ENCODE measurements around the gene NPM3.

The NPM3 gene

DNA sequence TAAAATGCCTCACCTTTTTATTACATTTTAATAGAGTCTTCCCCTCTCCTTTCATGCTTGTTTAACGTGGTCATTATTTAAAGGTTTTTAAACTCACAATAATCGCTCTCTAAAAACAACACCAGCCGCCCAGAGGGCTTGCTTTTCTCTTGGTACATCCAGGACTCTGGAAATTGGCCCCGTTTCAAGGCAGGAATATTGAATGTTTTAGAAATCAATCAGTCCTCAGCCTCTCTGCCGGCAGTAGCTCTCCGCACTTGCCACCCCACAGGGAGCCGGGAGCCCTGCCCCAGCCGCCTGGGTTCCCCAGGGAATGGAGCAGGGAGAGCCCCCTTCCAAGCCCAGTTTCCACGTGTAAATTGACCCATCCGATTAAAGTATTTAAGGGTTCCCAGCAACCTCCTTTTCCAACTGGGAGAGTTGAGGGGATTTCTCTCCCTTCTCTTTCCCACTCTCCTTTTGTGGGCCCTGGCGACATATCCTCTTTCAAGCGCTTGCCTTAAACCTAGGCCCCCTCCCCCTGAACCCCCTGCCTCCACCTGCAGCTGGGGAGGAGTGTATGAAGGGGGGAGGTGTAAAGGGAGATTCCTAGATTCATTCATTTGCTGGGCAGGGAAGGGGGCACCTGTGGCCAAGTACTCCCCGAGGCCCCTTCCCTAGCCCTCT, 9.2 kb downstream of the NPM3 start:
- DNase-seq: no peak

DNA sequence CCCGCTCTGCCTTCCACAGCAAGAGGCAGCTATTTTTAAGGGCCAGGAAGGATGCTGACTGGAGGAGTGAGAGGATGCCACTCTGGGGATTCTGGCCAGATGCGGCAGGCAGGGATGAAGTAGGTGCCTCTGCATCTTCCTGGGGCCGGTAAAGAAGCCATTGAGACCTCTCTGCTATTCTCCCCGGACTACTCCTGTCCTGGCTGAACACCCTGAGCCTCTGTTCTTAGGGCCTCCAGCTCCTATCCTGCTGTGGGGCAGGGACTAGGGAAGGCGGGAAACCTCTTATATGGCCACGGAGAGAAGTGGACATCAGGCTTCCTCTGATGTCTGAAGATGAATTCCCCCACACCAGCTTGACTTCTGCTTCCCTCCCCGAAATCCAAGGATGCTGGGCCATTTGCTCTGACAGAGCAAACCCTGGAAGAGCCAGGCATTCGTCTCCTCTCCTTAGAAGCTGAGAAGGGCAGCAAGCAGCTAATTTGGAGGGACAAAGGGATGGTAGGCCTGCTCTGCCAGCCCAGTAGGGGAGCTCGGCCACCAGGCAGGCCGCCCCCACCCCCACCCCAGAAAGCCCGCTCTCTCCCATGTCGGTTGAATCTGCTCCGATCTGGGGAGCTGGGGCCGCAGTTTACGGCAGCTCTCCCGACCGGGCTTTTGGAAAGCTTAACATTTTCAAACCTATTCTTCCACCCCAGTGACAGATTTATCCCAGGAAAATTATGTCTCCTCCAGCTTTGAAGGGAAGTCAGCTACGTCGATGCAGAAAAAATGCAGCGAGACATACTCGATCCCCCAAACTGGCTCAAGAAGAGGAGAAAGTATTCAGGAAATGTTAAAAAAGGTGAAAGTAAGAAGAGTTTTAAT, 10.1 kb downstream of the NPM3 start:
- DNase-seq: no peak

DNA sequence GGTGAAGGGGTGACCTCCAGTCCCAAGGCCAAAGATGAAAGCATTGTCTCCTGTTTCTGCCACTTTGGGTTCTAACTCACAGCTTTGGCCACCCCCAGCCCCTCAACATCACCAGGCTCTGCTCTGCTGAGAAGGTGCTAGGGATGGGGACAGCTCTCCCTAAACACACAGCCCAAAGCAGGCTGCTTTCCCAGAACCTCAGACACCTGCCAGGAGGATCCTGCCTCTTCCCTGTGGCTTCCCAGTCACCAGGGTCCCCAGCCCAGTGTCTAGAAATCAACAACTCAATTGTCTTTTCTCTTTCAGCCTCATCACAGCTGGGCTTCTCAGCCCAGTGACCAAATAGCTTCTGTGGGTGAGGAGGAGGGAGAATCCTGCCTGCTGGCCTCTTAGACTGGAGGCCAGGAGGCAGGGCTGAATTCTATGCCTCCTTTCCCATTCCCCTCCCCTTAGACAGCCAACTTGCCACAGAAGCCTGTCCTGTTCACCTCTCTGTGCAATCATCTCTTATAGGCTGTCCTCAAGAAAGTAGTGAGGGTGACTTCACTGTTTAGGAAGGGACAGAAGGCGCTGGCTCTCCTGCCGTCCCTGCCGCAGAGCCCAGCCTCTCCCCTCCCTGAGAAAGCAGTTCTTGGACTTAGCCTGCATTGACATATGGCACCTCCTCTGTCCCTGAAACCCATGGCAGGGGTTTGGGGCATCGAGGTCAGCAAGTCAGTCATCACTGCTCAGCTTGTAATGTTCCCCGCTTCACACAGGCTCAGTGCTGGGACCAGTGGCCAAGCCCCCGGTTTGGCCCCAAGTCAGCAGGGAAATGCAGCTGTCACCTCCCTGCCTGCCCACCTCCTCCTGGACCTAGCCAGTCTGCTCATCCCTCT, 11.0 kb downstream of the NPM3 start:
- no peak for DNase-seq

DNA sequence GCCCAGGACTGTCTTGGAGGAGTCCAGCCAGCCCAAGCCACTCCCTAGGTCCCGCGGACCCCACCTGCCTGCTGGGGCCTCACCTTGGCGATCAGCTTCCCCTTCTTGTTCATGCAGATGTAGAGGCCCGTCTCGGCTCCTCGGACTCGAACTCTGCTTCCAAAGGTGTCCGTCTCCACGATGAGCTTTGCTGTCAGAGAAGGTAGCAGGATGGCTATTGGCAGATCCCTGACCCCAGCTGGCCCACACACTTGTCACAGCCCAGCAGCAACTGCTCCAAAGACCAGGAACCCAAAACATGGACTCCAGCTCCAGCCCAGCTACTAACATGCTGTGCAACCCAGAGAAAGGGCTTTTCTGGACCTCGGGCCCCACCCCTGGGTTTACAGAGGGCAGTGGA, 11.9 kb downstream of the NPM3 start:
- DNase-seq: no peak

DNA sequence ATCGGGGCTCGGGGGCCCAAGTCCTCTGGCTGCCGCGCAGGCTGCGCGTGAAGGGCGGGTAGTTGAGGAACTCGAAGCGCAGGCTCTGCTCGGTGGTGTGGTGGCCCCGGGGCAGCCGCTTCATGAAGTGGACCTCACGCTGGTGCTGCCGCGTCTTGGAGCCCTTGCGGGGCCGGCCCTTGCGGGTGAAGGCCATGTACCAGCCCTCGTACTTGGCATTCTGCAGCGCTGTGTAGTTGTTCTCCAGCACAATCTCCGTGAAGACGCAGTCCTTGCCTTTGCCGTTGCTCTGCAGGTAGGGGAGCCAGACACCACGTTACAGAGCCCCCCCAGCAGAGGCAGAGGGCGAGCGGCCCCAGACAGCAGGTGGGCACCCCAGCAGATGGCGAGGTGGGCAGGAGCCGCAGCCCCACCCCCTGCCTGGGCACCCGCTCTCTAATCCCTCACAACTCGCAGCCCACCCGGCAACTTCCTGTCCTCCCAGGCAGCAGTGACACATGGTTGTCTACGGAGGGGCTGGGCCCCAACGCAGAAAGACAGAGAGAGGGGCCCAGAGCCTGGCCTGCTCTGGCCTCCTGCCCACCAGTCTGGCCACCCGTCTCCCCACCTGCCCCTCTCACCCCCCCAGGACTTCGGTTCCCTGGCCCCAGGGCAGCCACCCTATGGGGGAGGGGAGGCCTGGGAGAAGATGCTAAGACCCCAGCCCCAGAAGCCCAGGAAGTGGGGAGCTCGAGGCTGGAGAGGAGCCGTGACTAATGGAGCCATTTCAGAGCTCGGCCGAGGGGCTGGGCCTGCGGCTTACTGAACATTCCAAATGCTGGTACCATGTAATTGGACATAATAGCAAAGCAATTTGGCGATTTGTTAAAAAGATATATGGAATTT, 12.7 kb downstream of the NPM3 start:
- DNase-seq: no peak

DNA sequence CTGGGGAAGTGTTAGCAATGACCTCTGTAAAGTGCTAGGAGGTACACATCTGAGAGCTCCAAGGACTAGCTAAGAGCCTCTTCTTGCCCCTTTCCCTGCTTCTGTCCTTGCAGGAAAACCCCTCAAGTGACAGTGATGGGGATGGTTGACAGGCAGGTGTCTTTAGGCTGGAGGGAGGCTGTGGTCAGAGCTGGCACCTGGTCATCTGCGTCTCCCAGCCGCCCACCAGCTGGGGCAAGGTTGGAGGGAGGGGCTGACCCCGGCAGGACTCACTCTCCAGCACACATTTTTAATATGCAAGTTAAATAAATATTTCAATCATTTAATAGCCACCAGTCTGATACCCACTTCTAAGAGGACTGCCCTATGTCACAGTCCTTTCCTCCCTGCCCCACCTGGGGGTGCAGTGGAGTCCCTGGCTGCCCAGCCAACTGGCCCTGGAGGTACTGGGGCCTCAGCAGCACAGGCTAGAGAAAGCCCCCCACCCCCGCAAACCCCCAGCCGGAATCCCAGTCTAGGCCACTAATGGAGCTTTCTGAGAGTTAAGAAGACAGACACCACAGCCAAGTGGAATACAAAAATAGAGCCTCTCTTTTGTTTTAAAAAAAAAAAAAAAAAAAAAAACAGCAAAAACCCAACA, 13.6 kb downstream of the NPM3 start:
- DNase-seq: no peak

DNA sequence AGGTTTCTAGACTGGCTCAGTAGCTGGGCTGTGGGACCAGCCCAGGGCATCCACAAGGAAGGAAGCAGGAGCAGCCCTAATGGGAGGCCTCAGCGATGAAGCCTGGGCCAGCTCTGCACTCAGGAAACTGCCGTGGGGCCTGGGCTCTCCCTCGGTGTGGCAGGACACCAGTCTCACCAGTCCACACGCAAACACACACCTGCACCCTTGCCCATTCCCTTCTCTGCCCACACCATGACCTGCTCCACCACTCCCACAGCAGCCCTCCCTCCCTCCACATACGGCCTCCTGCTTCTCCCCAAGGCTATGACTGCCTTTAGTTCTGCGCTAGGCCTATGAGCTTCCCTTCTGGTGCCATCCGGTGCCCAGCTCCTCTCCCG, 14.5 kb downstream of the NPM3 start:
- no peak for DNase-seq

DNA sequence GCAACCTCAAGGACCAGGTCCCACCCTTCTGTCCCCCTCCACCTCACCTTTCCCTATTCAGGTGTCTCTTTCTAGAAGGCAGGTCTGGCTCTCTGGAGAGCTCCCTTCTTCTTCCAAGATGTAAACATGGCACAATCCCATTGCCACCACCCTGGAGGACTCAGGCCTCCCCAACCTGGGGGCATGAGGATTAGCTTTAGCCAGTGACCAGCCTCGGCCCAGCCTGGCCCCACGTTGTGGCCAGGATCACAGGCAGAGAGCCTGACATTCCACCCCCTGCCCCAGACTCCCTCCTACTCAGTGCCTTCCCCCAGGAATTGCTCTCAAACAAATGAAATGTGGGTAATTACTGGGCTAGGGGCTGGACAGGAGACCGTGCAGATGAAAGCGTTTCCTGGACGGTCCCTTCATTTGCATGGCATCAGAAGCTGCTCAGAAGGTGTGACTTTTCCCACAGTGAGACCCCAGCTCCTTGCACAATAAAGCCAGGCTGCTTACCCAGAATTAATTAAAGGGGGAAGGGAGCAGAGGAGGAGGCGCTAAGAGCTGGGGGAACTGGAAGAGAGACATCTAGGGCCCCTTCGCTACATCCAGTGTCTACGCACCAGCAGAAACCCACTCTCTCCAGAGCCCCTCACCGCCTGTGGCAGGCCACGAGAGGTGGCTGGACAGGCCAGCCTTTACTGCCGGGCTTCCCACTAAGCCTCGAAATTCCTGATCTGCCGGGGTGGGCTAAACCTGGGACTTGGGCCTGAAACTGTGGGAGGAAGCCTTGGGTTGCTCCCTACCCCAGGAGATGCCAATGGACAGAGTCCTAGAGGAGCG, 15.1 kb downstream of the NPM3 start:
- no peak for DNase-seq

DNA sequence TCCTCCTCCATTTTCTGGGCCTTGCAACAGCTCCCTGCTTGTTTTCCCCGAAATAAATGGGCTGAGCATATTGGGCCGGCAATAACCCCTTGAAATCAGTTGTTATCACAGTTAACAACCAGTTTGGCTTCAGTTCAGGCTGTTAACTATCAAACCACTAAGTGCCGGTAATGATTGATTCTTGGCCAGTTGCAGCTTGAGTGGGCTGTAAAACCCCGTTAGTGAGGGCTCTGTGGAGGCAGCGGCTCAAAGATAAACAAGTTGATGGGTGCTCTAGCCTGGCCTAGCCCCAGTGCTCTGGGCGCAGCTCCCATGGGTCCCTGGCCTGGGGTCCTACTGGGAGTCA, 15.7 kb downstream of the NPM3 start:
- DNase-seq: no peak

DNA sequence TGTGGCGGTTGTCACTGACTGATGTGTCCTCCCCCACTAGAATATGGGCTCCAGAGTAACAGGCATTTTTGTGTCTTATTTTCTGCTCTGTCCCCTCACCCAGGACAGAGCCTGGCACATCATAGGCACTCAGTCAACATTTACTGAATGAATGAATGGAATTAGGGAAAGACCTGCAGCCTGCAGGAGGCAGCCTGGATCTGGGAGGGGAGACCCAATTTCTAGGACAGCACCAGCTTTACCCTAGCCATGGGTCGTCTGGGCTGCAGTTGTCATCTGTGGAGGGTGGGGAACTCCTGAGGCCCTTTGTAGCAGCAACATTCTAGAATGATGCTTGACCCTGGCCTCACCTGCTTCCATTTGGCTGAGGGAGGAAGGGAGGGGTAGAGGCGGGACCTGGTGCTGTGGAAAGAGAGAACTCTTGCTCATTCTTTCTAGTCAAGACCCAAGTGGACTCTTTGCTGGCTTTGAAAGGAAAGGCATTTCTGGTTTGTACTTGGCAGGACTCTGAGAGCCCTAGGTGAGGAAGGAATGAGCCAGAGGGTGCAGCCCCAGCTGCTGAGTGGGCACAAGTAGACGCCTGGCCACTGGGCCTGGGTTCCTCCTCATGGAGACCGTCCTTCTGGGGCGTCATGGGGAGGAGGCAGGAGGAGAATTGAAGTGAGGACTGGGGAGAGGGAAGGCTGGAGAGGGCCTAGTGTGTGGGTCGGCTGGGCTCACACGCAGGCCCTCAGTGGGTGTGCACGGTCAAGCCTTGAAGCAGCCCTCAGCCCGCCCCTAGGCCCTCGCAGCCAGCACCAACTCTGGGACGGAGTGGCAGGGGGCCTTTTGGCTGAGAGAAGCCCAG, 16.3 kb downstream of the NPM3 start:
- no peak for DNase-seq

DNA sequence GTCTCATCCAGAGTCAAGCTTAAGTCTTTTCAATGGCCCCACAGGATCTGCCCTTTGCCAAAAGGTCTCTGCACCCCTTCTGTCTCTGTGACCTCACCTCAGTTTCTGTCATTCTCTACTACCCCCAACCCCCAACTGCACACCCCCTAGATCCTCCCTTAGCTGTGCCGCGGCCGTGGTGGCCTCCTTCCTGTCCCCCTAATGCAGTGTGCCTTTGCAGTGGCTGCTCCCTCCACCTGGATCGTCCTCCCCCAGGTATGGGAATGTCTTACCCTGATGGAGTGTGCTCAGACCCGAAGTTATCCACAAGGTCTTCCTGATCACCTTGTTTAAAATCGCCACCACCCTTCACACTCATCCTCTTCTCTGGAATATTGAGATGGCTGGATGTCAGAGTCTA, 16.9 kb downstream of the NPM3 start:
- no peak for DNase-seq

DNA sequence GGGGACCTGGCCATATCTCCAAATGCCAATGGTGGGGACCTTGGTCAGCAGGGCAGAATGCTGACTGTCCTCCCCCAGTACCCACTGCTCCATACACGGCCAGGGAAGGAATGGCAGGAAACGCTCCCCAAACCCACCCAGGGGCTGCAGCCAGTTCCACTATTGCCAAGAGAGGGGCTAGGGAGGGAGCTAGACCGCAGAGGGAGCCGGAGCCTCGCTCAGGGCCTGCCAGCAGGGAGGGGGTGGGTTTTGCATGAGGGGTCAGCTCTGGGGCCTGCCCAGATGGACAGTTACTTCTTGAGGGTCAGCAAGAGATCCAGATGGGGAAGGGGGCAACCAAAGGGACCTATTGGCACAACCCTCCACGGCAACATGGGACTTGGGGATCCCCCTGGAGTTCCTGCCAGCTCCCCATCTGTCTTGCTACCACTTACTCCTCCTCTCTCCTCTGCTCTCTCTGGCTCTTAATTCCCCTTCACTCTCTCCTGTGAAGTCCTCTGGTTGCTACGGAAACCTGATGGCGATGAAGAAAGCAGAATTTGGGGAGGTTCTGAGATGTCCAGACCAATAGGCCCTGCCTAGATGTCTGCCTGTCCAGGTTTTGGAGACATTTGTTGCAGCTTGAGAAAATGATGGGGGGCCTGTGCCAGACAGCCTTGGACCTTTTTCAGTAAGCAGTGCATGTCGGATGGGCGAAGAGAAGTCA, 20.0 kb downstream of the NPM3 start:
- DNase-seq: no peak

DNA sequence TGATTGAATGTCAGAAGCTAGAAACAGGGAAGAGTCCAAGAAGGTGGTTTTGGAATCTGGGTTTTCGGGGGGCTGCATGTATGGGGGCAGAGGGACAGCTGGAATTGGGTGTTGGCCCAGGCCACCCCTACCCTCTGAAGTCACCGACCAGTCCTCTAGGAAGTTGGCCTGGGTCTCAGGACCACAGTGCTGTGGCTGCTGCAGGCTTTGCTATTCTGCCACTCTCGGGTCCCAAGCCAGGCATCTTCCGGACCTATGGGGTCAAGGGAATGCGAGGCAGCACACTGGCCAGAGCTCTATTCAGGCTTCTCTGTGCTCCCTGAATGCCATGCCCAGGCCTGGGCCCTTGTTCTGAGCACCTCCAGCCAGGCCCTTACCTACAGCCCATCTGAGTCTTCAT, 20.5 kb downstream of the NPM3 start:
- DNase-seq: no peak

DNA sequence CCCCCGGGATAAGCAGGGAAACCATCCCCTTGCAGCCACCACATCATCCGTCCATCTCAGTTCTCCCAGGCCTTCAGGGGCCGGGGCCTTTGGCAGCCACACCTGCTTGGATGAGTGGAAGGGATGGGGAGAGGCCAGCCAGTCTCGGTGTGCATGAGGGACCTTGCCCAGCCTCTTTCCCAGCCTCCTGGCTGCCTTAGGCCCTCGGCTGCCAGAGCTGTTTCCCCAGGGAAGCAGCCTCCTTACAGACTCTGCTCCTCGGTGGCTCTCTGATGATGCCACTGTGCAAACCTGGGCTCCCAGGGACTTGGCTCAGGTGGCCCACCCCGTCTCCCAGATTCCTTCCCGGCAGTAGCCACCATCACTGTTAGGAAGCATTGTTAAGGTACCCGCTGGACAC, 22.0 kb downstream of the NPM3 start:
- no peak for DNase-seq

DNA sequence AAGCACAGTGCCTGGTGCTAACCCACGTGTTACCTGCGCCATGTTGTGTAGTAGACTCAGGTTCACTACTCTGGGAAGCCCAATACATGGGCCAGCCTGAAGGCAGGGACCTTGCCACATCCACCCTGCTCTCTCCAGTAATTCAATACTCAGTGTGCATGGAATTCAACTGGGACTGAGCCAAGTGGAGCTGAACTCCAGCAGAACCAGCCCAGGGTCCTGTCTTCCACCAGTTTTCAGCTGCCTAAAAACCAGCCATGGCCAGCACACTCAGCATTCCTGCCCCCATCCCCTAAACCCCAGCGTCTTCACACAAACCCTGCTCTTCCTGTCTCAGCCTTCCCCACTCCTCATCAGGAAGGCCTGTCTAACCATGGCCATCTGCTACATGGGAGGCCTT, 22.7 kb downstream of the NPM3 start:
- no peak for DNase-seq

DNA sequence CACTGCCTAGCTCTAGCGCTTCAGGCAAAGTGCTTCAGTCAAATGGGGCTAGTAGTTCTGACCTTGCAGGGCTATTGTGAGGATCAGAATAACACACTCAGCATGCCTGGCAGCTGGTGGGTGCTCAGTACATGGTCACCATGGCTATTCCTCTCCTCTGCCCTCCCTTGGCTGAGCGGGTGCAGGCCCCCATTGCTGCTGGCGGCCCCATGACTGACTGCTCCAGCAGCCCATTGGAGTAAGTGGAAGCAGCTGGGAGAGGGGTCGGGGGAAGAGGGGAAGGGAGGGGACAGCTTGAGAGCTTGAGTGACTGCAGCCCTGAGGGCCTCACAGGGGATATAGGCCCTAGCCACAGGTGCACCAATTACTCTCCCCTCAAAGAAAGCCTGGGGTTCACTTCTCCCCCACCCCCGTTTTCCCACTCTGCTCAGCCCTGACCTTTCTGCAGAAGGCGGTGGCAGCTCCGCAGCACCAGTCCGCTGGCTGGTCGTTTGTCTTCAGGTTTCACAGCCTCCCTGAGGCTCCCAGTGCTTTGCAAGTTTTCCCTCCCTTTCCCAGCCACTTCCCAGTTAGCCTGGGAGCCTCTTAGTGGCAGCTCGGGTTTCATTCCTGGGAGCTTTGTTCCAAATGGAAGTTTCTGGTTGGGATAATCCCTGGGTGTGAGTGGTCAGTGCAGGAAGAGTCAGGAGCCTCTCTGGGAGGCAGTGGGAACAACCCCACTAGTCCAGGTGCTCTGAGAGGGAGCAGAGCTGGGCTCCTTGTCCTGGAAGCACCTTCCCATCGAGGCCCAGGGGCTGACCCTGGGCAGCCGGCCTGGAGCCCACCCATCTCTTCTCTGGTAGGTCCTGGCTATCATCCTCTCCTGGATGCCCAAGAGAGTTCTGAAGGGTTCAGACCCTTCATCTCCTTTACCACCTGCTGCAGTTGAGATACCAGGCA, 23.7 kb downstream of the NPM3 start:
- no peak for DNase-seq

DNA sequence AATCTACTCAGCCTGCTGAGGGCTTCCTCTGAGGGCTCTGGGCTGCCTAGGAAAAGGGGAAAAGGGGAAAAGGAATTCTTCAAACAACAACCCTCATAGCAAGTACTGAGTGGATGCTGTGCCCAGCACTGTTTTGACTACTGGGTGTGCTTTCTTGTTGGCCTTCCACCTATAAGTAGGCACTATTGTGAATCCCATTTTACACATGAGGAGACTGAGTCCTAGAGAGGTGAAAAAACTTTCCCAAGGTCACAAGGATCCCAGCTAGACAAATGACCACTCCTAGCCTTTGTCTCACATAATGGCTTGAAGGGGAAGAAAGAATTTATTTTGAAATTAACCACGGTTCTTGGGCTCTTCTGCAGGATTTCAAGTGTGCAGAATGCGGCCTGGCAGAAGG, 24.4 kb downstream of the NPM3 start:
- no peak for DNase-seq

DNA sequence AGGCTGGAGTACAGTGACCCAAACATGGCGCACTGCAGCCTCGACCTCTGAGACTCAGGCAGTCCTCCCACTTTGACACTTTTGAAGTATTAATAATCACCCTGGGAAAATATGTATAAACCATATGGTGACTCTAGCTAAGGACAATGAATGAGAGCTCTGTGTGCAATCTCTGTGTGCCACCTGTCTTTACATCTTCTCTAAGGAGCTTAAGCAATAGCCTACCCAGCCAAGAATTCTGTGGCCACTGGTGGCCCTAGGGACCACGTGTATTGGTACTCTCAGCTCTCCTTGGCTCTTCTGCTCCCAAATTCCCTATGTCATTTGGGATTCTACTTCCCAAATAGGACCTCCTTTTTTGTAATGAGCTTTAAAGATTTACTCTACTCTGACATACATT, 31.0 kb downstream of the NPM3 start:
- no peak for DNase-seq
